HG03378 (cell line): Measurements from ENCODE around the gene MSANTD7.
A peak's percentile ranks its signal among the peaks of the same experiment; 100 is the strongest.
"Not testable (repeated sequence)": the region's sequence is repeated elsewhere in the genome, so short reads cannot be mapped to it uniquely, and the experiment has no call there.

ENCODE experiments used
- ATAC-seq: cut with Tn5 transposase; IDR thresholded peaks from one replicate; pipeline ENCODE4 v1.9.1; 2021; ENCODE audit warnings: mild to moderate bottlenecking, moderate library complexity; ENCODE audit not compliant: unreplicated experiment

Gene MSANTD7

GRCh38 chr10:14837757-14838581 lies at the start of gene MSANTD7, which contains the start of the genes CDNF and HSPA14:
Gene MSANTD7, plus strand, starts transcription at chr10:14838306. Its CDS starts 3,979 bp downstream, at chr10:14842285.
Gene CDNF, minus strand, starts transcription at chr10:14838037. Its CDS starts 91 bp downstream, at chr10:14837946.
Gene HSPA14, plus strand, starts transcription at chr10:14838306. Its CDS starts 97 bp downstream, at chr10:14838403.
- peak; percentile 94 for ATAC-seq

GRCh38 chr10:14798636-14799035 lies 39.5 kb upstream of the MSANTD7 start:
- ATAC-seq = no peak

- ATAC-seq = no peak
Observed at GRCh38 chr10:14800397-14800796, 37.7 kb upstream of the MSANTD7 start.

GRCh38 chr10:14801723-14802122 lies 36.4 kb upstream of the MSANTD7 start:
- ATAC-seq = no peak

GRCh38 chr10:14803827-14804226 lies 34.3 kb upstream of the MSANTD7 start:
- peak; percentile 44 for ATAC-seq

- ATAC-seq = no peak
Observed at GRCh38 chr10:14806318-14806717, 31.8 kb upstream of the MSANTD7 start.

GRCh38 chr10:14810969-14811953 lies 26.8 kb upstream of the MSANTD7 start:
- no peak for ATAC-seq

- no peak for ATAC-seq
Observed at GRCh38 chr10:14812271-14812670, 25.8 kb upstream of the MSANTD7 start.

- ATAC-seq = no peak
Observed at GRCh38 chr10:14815681-14816080, 22.4 kb upstream of the MSANTD7 start.

- not testable (repeated sequence) for ATAC-seq
Observed at GRCh38 chr10:14816717-14817116, 21.4 kb upstream of the MSANTD7 start.

- no peak for ATAC-seq
Observed at GRCh38 chr10:14820010-14820774, 17.9 kb upstream of the MSANTD7 start.

- ATAC-seq = no peak
Observed at GRCh38 chr10:14820775-14821154, 17.3 kb upstream of the MSANTD7 start.

GRCh38 chr10:14821635-14822375 lies 16.3 kb upstream of the MSANTD7 start:
- ATAC-seq = no peak

GRCh38 chr10:14822879-14823755 lies 15.0 kb upstream of the MSANTD7 start:
- ATAC-seq = no peak

GRCh38 chr10:14823966-14824365 lies 14.1 kb upstream of the MSANTD7 start:
- no peak for ATAC-seq

- no peak for ATAC-seq
Observed at GRCh38 chr10:14826076-14826829, 11.9 kb upstream of the MSANTD7 start.

- ATAC-seq = no peak
Observed at GRCh38 chr10:14833106-14833505, 5.0 kb upstream of the MSANTD7 start.

- ATAC-seq = no peak
Observed at GRCh38 chr10:14836208-14836607, 1.9 kb upstream of the MSANTD7 start.
